ENCODE data around the gene GPC6. TPM values are rescaled to one million over a fixed set of nuclear protein-coding genes. Genes with fewer than 3 reads are reported as not detected.

Gene GPC6
- total RNA-seq, 2 donors from 2014 or later, result 1.6 to 4.0 TPM

DNA sequence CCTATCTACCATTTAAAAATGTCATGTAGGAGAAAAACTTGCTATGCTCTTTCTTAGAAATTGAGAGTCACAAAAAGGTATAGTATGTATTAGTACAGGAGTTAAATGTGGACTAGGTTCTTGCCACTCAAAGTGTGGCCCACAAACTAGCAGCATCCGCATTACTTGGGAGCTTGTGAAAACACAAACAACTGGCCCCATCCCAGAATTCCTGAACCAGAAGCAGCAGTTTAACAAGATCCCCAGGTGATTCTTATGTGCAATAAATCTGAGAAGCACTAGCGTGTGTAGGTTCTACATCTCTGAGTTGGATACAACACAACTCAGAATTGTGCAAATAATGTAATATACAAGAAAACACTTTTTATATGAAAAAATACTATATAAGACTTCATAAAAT lies 927.0 kb downstream of the GPC6 start:
- no peak for DNase-seq
- Histone ChIP-seq H3K36me3 (replicated peaks in 1 of 2; ENCODE audit: insufficient read depth in 1 of 2, low read depth in 2 of 2) (no peaks in the 10 kb centered on the region), H3K4me1 (peaks cover 5% of the 10 kb centered on the region), H3K27ac (no peak overlapping the region), H3K9me3 (no peaks in the 10 kb centered on the region), H3K27me3 (no peaks in the 10 kb centered on the region), H3K4me3 (no peak overlapping the region)
- TF ChIP-seq POLR2A (IDR thresholded peaks at IDR 0.05), result no peak
- TF ChIP-seq, protein P1, sequence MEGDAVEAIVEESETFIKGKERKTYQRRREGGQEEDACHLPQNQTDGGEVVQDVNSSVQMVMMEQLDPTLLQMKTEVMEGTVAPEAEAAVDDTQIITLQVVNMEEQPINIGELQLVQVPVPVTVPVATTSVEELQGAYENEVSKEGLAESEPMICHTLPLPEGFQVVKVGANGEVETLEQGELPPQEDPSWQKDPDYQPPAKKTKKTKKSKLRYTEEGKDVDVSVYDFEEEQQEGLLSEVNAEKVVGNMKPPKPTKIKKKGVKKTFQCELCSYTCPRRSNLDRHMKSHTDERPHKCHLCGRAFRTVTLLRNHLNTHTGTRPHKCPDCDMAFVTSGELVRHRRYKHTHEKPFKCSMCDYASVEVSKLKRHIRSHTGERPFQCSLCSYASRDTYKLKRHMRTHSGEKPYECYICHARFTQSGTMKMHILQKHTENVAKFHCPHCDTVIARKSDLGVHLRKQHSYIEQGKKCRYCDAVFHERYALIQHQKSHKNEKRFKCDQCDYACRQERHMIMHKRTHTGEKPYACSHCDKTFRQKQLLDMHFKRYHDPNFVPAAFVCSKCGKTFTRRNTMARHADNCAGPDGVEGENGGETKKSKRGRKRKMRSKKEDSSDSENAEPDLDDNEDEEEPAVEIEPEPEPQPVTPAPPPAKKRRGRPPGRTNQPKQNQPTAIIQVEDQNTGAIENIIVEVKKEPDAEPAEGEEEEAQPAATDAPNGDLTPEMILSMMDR (IDR thresholded peaks at IDR 0.05), result no peak
- no peak for ATAC-seq
- intact Hi-C loops (cut with DNase I), result no loop called here
- WGBS, 2 donors, result 85 to 88% methylated on average over 2 of the region's 2 CpGs

DNA sequence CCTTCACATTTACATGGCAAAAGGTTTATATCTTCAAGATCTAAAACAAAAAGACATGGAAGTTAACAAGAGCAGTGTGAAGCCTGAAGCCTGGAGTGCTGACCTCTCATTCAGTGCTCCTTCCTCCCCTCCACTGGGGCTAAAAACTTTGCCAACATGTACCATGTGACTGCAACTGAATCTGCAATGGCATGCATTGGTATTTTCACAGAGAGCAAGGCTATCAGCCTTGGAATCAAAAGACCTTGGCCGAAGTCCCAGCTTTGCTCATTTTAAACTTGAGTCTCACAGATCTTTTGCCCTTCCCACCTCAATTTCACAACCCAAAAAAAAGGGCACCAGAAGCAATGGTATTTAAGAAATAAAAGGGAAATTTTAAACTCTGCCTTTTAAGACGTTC lies 927.8 kb downstream of the GPC6 start:
- DNase-seq, result peak; percentile 36 to 57 (median 46)
- no peaks in the 10 kb centered on the region for H3K9me3 ChIP-seq
- H3K4me1 ChIP-seq, result peaks cover 5% of the 10 kb centered on the region
- no peak overlapping the region for H3K4me3 ChIP-seq
- H3K36me3 ChIP-seq (replicated peaks in 1 of 2; ENCODE audit: insufficient read depth in 1 of 2, low read depth in 2 of 2), result no peaks in the 10 kb centered on the region
- H3K27me3 ChIP-seq, result no peaks in the 10 kb centered on the region
- intact Hi-C loops (cut with DNase I), result no loop called here
- ATAC-seq, result peak; percentile 86
- 22 to 37% methylated on average over 2 of the region's 2 CpGs for WGBS, 2 donors
- TF ChIP-seq POLR2A (IDR thresholded peaks at IDR 0.05), result no peak
- TF ChIP-seq, protein P1 (IDR thresholded peaks at IDR 0.05), result no peak
- no peak overlapping the region for H3K27ac ChIP-seq

DNA sequence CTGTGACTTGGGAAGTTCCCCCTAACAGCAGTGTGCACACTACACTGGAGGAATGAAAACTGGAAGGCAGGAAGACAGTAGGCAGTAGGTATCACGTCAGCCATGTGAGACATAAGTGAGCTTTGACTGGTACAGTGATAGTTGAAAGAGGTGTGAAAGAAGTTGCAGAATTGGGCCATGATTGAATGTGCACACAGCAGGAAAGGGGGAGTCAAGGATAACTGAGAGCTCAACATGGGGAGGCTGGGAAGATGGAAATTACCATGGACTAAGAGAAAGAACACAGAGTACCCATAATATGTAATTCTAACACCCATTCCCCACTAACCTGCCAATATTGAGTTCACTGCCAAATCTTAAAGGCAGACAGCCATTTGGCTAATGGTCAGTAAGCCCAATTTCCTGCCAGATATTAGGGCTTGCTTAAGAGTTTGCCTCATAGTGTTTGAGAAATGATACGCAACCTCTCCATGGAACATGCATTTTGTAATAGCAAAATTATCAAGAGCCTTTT lies 931.2 kb downstream of the GPC6 start:
- no peak for TF ChIP-seq POLR2A (IDR thresholded peaks at IDR 0.05)
- H3K9me3 ChIP-seq, result no peaks in the 10 kb centered on the region
- peaks cover 5% of the 10 kb centered on the region for H3K4me1 ChIP-seq
- H3K4me3 ChIP-seq, result no peak overlapping the region
- intact Hi-C loops (cut with DNase I), result no loop called here
- no peak overlapping the region for H3K27ac ChIP-seq
- peak; percentile 51 for ATAC-seq
- no peaks in the 10 kb centered on the region for H3K36me3 ChIP-seq (replicated peaks in 1 of 2; ENCODE audit: insufficient read depth in 1 of 2, low read depth in 2 of 2)
- 60 to 63% methylated on average over 2 of the region's 2 CpGs for WGBS, 2 donors
- no peaks in the 10 kb centered on the region for H3K27me3 ChIP-seq
- peak in 1 of 4 donors; percentile 10 for DNase-seq

DNA sequence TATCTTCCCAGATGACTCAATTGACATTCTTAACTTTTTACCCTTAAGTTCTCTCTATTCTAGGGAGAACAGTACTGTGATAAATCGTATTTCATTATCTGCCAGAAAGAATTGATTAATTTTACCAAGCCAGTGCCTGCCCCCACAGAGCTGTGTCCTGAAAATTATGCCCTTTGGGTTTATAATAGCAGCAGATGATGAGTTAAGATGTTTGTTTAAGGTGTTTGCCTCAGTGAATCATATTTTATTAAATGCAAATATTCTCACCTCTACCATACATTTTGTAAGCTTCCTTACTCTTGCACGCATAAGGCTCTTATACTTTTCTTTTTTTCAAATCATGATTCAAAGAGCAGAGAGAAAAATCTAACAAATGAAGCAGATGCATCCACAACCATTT lies 934.3 kb downstream of the GPC6 start:
- intact Hi-C loops (cut with DNase I), result no loop called here
- no peak for TF ChIP-seq POLR2A (IDR thresholded peaks at IDR 0.05)
- TF ChIP-seq, protein P1 (IDR thresholded peaks at IDR 0.05), result no peak
- ATAC-seq (no peak), DNase-seq (no peak)
- Histone ChIP-seq H3K9me3 (no peaks in the 10 kb centered on the region), H3K27ac (no peak overlapping the region), H3K27me3 (no peaks in the 10 kb centered on the region), H3K36me3 (replicated peaks in 1 of 2; ENCODE audit: insufficient read depth in 1 of 2, low read depth in 2 of 2) (no peaks in the 10 kb centered on the region), H3K4me1 (no peaks in the 10 kb centered on the region), H3K4me3 (no peak overlapping the region)
- WGBS, 2 donors, result 67% methylated on average over 2 of the region's 2 CpGs

DNA sequence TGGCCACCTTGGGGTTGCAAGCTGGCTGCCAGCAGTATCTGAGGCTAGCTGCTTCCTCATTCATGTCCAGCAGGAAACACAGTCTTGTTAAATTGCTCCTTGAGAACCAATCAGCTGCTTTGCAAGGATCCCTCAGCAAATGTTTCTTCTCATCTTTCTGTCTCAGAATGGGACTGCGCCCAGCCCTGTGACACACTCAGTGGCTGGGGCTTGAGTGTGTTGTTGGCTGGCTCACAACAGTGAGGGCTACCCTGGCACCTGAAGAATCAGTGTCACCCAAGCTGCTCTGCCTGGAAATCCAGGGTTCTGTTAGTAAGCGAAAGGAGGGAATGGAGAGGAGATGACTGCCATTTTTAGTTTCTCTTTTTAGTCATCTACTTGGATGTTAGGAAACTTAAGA lies 935.7 kb downstream of the GPC6 start:
- 79 to 80% methylated on average over 2 of the region's 2 CpGs for WGBS, 2 donors
- ATAC-seq, result peak; percentile 52
- no peak overlapping the region for H3K27ac ChIP-seq
- intact Hi-C loops (cut with DNase I), result no loop called here
- no peak for TF ChIP-seq POLR2A (IDR thresholded peaks at IDR 0.05)
- TF ChIP-seq, protein P1 (IDR thresholded peaks at IDR 0.05), result no peak
- H3K9me3 ChIP-seq, result no peaks in the 10 kb centered on the region
- no peaks in the 10 kb centered on the region for H3K4me1 ChIP-seq
- DNase-seq, result peak in 1 of 4 donors; percentile 14
- H3K36me3 ChIP-seq (replicated peaks in 1 of 2; ENCODE audit: insufficient read depth in 1 of 2, low read depth in 2 of 2), result no peaks in the 10 kb centered on the region
- H3K4me3 ChIP-seq, result no peak overlapping the region
- H3K27me3 ChIP-seq, result no peaks in the 10 kb centered on the region
